HCT116 (cell line): ENCODE data around the gene DENND1A. TPM values are rescaled to one million over a fixed set of nuclear protein-coding genes. Genes with fewer than 3 reads are reported as not detected.

Experiments used
- ATAC-seq: fragments of 200-7000 bp; cut with Tn5 transposase; 2 replicates; pipeline ENCODE4 v1.9.1; 2020; ENCODE audit warnings: mild to moderate bottlenecking, moderate library complexity
- BruUV-seq: library from RNA; stranded (reverse); fragments of 400-500 nt; replicated peaks from 2 replicates; lab custom pipeline; 2021; lab: Mats Ljungman, UMichigan
- CTCF ChIA-PET: fragments of 300-600 bp; sonication (Branson Sonifier 250); formaldehyde crosslinking; loops from one replicate; lab custom pipeline; 2021; ENCODE audit warnings: antibody characterized with exemption; lab: Charles Lee
- POLR2A ChIA-PET: fragments of 300-600, 350-600 bp; sonication (Branson Sonifier 250); formaldehyde crosslinking; loops from one replicate; lab custom pipeline; 2021; ENCODE audit warnings: antibody characterized with exemption; lab: Charles Lee
- RAD21 ChIA-PET, 2 experiments: fragments of 300-600 bp; sonication (Branson Sonifier 250); formaldehyde crosslinking; loops; one replicate each; lab custom pipeline; 2023; ENCODE audit warnings: low total read pairs in 2 of 2; ENCODE audit not compliant: uncharacterized antibody in 2 of 2, unreplicated experiment in 2 of 2, low non-redundant PET in 1 of 2; lab: Charles Lee
- DNase-seq: peaks from one replicate; pipeline ENCODE4 v3.0.0-alpha.2; 2010; ENCODE audit warnings: low read depth, low spot score
- H2AFZ ChIP-seq: fragments of 200-600 bp; shearing (Covaris generic), sonication (generic); 2 replicates; pipeline ENCODE4 v1.6.1; 2017; ENCODE audit warnings: low read depth, mixed run types, mixed read lengths, antibody characterized with exemption, low read length; ENCODE audit not compliant: poor library complexity, severe bottlenecking
- H3K27ac ChIP-seq: 2 replicates; pipeline ENCODE4 v1.5.1; 2012; ENCODE audit warnings: low read depth, low read length
- H3K27me3 ChIP-seq: fragments of 200-600 bp; sonication (generic); 2 replicates; pipeline ENCODE4 v1.6.1; 2016; ENCODE audit warnings: mixed run types, low read length, mixed read lengths; ENCODE audit not compliant: insufficient read depth
- H3K36me3 ChIP-seq, 2 experiments: fragments of 200-500 bp in 1 of 2; fragments of 200-600 bp in 1 of 2; sonication (Bioruptor generic) in 1 of 2; sonication (generic) in 1 of 2; 2 replicates each; pipeline versions ENCODE4 v1.5.1 to v1.6.1; 2014 to 2016; ENCODE audit warnings: low read length in 2 of 2, inconsistent platforms in 1 of 2, mixed read lengths in 1 of 2, mixed run types in 1 of 2; ENCODE audit not compliant: insufficient read depth in 2 of 2, control insufficient read depth in 1 of 2
- H3K4me1 ChIP-seq, 2 experiments: fragments of 200-600 bp in 1 of 2; sonication (generic) in 1 of 2; 2 replicates each; pipeline versions ENCODE4 v1.5.1 to v1.6.1; 2012 to 2017; ENCODE audit warnings: low read length in 2 of 2, inconsistent platforms in 1 of 2, mild to moderate bottlenecking in 1 of 2, mixed read lengths in 1 of 2, mixed run types in 1 of 2, moderate library complexity in 1 of 2; ENCODE audit not compliant: insufficient read depth in 2 of 2, control insufficient read depth in 1 of 2
- H3K4me2 ChIP-seq: fragments of 200-600 bp; sonication (generic); 2 replicates; pipeline ENCODE4 v1.6.1; 2017; ENCODE audit warnings: mixed run types, low read length, mixed read lengths
- H3K4me3 ChIP-seq, 2 experiments: fragments of 200-600 bp in 1 of 2; sonication (generic) in 1 of 2; replicated peaks in 1 of 2; 2 replicates each; pipeline ENCODE4 v1.5.1; 2011 to 2016; ENCODE audit warnings: low read length in 2 of 2, control low read depth in 1 of 2, low read depth in 1 of 2, mild to moderate bottlenecking in 1 of 2, mixed read lengths in 1 of 2, mixed run types in 1 of 2
- H3K79me2 ChIP-seq: fragments of 200-600 bp; sonication (generic); 2 replicates; pipeline ENCODE4 v1.6.1; 2017; ENCODE audit warnings: mild to moderate bottlenecking, mixed run types, low read length, moderate library complexity, mixed read lengths; ENCODE audit not compliant: insufficient read depth
- H3K9ac ChIP-seq: fragments of 200-600 bp; sonication (generic); 2 replicates; pipeline ENCODE4 v1.6.1; 2016; ENCODE audit warnings: low read length, mixed read lengths
- H3K9me2 ChIP-seq: fragments of 200-600 bp; sonication (generic), shearing (Covaris generic); 2 replicates; pipeline ENCODE4 v1.6.1; 2017; ENCODE audit warnings: mixed run types, mild to moderate bottlenecking, moderate library complexity; ENCODE audit not compliant: insufficient read depth
- H3K9me3 ChIP-seq, 2 experiments: fragments of 200-500 bp in 1 of 2; fragments of 200-600 bp in 1 of 2; sonication (Bioruptor generic) in 1 of 2; sonication (generic) in 1 of 2; 2 replicates each; pipeline ENCODE4 v1.6.1; 2014 to 2017; ENCODE audit warnings: low read length in 2 of 2, mixed read lengths in 2 of 2, inconsistent platforms in 1 of 2, low read depth in 1 of 2, mild to moderate bottlenecking in 1 of 2, mixed run types in 1 of 2, moderate library complexity in 1 of 2; ENCODE audit not compliant: control insufficient read depth in 1 of 2, insufficient read depth in 1 of 2
- H4K20me1 ChIP-seq: fragments of 200-600 bp; sonication (generic), shearing (Covaris generic); 2 replicates; pipeline ENCODE4 v1.6.1; 2017; ENCODE audit warnings: mixed run types, mild to moderate bottlenecking, moderate library complexity; ENCODE audit not compliant: insufficient read depth
- EGR1 ChIP-seq: IDR thresholded peaks from 2 replicates; pipeline ENCODE4 v1.6.1; 2012; ENCODE audit warnings: low read depth
- POLR2AphosphoS5 ChIP-seq: IDR thresholded peaks from 2 replicates; pipeline ENCODE4 v1.6.1; 2011; ENCODE audit warnings: mild to moderate bottlenecking, low read depth, low read length, moderate library complexity
- RAD21 ChIP-seq: IDR thresholded peaks from 2 replicates; pipeline ENCODE4 v1.6.1; 2012; ENCODE audit warnings: low read depth, mild to moderate bottlenecking
- YY1 ChIP-seq: IDR thresholded peaks from 2 replicates; pipeline ENCODE4 v1.6.1; 2011; ENCODE audit warnings: low read length, low read depth, moderate library complexity, mild to moderate bottlenecking; ENCODE audit not compliant: insufficient replicate concordance; ENCODE audit errors: extremely low read depth
- ZNF274 ChIP-seq: fragments of 200-500 bp; sonication (Bioruptor generic); IDR thresholded peaks from 2 replicates; pipeline ENCODE4 v1.6.1; 2014; ENCODE audit warnings: mild to moderate bottlenecking, low read depth, low read length, inconsistent platforms
- intact Hi-C: fragments of 100-400 bp; cut with micrococcal nuclease; formaldehyde crosslinking; loops from 2 replicates; pipeline ENCODE4 v1.10.0; 2022
- total RNA-seq: library from RNA; stranded (reverse); gene quantifications from one replicate; pipeline ENCODE4 v1.2.1, GENCODE V29; 2021; ENCODE audit not compliant: unreplicated experiment
- TF ChIP-seq, protein P1 (sequence below): IDR thresholded peaks from 2 replicates; pipeline ENCODE4 v1.6.1; 2012
- TF ChIP-seq, protein P2 (sequence below): IDR thresholded peaks from 2 replicates; pipeline ENCODE4 v1.6.1; 2012; ENCODE audit warnings: low read depth
- TF ChIP-seq, protein P3 (sequence below), 3 experiments: fragments of 200-600 bp in 1 of 3; sonication (generic) in 1 of 3; IDR thresholded peaks in 2 of 3; conservative IDR thresholded peaks in 1 of 3; 2 replicates each; pipeline ENCODE4 v1.5.1; 2012 to 2017; ENCODE audit warnings: low read depth in 2 of 3, low read length in 2 of 3, antibody characterized with exemption in 1 of 3, borderline replicate concordance in 1 of 3, control low read depth in 1 of 3, mild to moderate bottlenecking in 1 of 3, mixed read lengths in 1 of 3, mixed run types in 1 of 3, moderate library complexity in 1 of 3; ENCODE audit not compliant: insufficient read depth in 1 of 3

The DENND1A gene
- total RNA-seq, 1 experiment from 2014 or later: 33.0 TPM

DNA sequence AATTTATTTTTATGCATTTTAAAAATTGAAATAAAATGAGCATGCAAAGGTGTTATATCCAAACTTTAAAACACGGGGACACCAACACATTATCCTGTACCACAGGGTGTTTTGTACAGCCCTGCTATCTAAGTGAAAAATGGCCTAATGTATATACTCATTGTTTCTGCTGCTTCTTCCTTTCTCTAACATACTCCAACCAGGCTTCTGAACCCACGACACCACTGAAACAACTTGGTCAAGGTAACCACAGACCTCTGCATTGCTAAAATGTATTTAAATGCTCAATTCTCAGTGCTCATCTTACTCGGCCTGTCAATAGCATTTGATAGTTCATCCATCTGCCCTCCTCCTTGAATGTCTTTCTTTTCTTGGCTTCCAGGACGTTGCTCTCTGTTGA lies 48.3 kb downstream of the DENND1A start:
- Histone ChIP-seq H3K4me2 (no peak overlapping the region), H3K9me2 (no peaks in the 10 kb centered on the region), H3K27me3 (no peaks in the 10 kb centered on the region), H3K9me3 (no peaks in the 10 kb centered on the region), H3K4me1 (no peaks in the 10 kb centered on the region), H4K20me1 (no peaks in the 10 kb centered on the region), H3K9ac (no peak overlapping the region), H3K36me3 (no peaks in the 10 kb centered on the region), H2AFZ (no peak overlapping the region), H3K27ac (no peak overlapping the region), H3K4me3 (no peak overlapping the region), H3K79me2 (peaks cover 23% of the 10 kb centered on the region)
- POLR2A ChIA-PET: no interaction called here
- no peak for DNase-seq
- no peak for ATAC-seq
- RAD21 ChIA-PET: no interaction called here
- intact Hi-C loops: no loop called here
- TF ChIP-seq EGR1 (no peak), ZNF274 (no peak), POLR2AphosphoS5 (no peak), YY1 (no peak), RAD21 (no peak)
- TF ChIP-seq, protein P1, sequence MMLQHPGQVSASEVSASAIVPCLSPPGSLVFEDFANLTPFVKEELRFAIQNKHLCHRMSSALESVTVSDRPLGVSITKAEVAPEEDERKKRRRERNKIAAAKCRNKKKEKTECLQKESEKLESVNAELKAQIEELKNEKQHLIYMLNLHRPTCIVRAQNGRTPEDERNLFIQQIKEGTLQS: no peak
- TF ChIP-seq, protein P2, sequence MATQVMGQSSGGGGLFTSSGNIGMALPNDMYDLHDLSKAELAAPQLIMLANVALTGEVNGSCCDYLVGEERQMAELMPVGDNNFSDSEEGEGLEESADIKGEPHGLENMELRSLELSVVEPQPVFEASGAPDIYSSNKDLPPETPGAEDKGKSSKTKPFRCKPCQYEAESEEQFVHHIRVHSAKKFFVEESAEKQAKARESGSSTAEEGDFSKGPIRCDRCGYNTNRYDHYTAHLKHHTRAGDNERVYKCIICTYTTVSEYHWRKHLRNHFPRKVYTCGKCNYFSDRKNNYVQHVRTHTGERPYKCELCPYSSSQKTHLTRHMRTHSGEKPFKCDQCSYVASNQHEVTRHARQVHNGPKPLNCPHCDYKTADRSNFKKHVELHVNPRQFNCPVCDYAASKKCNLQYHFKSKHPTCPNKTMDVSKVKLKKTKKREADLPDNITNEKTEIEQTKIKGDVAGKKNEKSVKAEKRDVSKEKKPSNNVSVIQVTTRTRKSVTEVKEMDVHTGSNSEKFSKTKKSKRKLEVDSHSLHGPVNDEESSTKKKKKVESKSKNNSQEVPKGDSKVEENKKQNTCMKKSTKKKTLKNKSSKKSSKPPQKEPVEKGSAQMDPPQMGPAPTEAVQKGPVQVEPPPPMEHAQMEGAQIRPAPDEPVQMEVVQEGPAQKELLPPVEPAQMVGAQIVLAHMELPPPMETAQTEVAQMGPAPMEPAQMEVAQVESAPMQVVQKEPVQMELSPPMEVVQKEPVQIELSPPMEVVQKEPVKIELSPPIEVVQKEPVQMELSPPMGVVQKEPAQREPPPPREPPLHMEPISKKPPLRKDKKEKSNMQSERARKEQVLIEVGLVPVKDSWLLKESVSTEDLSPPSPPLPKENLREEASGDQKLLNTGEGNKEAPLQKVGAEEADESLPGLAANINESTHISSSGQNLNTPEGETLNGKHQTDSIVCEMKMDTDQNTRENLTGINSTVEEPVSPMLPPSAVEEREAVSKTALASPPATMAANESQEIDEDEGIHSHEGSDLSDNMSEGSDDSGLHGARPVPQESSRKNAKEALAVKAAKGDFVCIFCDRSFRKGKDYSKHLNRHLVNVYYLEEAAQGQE: no peak
- TF ChIP-seq, protein P3, sequence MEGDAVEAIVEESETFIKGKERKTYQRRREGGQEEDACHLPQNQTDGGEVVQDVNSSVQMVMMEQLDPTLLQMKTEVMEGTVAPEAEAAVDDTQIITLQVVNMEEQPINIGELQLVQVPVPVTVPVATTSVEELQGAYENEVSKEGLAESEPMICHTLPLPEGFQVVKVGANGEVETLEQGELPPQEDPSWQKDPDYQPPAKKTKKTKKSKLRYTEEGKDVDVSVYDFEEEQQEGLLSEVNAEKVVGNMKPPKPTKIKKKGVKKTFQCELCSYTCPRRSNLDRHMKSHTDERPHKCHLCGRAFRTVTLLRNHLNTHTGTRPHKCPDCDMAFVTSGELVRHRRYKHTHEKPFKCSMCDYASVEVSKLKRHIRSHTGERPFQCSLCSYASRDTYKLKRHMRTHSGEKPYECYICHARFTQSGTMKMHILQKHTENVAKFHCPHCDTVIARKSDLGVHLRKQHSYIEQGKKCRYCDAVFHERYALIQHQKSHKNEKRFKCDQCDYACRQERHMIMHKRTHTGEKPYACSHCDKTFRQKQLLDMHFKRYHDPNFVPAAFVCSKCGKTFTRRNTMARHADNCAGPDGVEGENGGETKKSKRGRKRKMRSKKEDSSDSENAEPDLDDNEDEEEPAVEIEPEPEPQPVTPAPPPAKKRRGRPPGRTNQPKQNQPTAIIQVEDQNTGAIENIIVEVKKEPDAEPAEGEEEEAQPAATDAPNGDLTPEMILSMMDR (IDR thresholded peaks at IDR 0.05 in 2 of 3, conservative IDR thresholded peaks at IDR 0.05 in 1 of 3; ENCODE audit: borderline replicate concordance in 1 of 3, insufficient read depth in 1 of 3, low read depth in 2 of 3, low read length in 2 of 3): no peak
- CTCF ChIA-PET: no interaction called here
- no TSS peak for BruUV-seq
